K562 (cell line): ENCODE data around the gene GUCA2B. TPM values are rescaled to one million over a fixed set of nuclear protein-coding genes. Genes with fewer than 3 reads are reported as not detected.

Experiments used
- ATAC-seq: fragments of 200-7000 bp; cut with Tn5 transposase; 3 replicates; pipeline ENCODE4 v1.9.1; 2020; ENCODE audit warnings: moderate library complexity
- BruUV-seq: library from RNA; stranded (reverse); fragments of 400-500 nt; replicated peaks from 2 replicates; lab custom pipeline; 2021; lab: Mats Ljungman, UMichigan
- CTCF ChIA-PET: fragments of 300-600 bp; formaldehyde crosslinking; extraction: SDS; loops from one replicate; lab custom pipeline; 2021; ENCODE audit warnings: low intra/inter-chr PET ratio; lab: Yijun Ruan, JAX
- POLR2A ChIA-PET: fragments of 300-600, 350-650 bp; sonication (Branson Sonifier 250); formaldehyde crosslinking; extraction: SDS; loops from one replicate; lab custom pipeline; 2021; ENCODE audit warnings: antibody characterized with exemption, inconsistent platforms; lab: Yijun Ruan, JAX
- DNase-seq, 4 experiments: peaks; one replicate each; pipeline versions ENCODE4 v3.0.0 to v3.0.0-alpha.2; 2011 to 2018; ENCODE audit warnings: low spot score in 3 of 4, mixed read lengths in 3 of 4; ENCODE audit errors: extremely low read depth in 1 of 4
- FAIRE-seq: peaks from 2 replicates; lab custom pipeline; 2011; peaks lifted over from hg19 to GRCh38; lab: Jason Lieb, UNC
- H2AFZ ChIP-seq: 2 replicates; pipeline ENCODE4 v1.6.0; 2011; ENCODE audit warnings: low read depth, low read length, control low read depth, inconsistent platforms
- H3K27ac ChIP-seq: fragments of 200-600 bp; 3 replicates; pipeline ENCODE4 v1.8.0; 2011; ENCODE audit warnings: low read depth, mild to moderate bottlenecking, control low read depth, inconsistent platforms, low read length, moderate library complexity, mixed read lengths; ENCODE audit errors: extremely low read depth
- H3K27me3 ChIP-seq, 2 experiments: fragments of 300-600 bp in 1 of 2; 2 replicates in 1 of 2; 3 replicates in 1 of 2; pipeline versions ENCODE4 v1.6.0 to v1.8.0; 2011; ENCODE audit warnings: inconsistent platforms in 2 of 2, low read length in 2 of 2, mild to moderate bottlenecking in 1 of 2, mixed read lengths in 1 of 2, moderate library complexity in 1 of 2; ENCODE audit not compliant: control insufficient read depth in 2 of 2, insufficient read depth in 2 of 2
- H3K36me3 ChIP-seq: fragments of 300-600 bp; 3 replicates; pipeline ENCODE4 v1.8.0; 2011; ENCODE audit warnings: mild to moderate bottlenecking, low read length, inconsistent platforms; ENCODE audit not compliant: control insufficient read depth, insufficient read depth
- H3K4me1 ChIP-seq, 2 experiments: fragments of 200-600 bp in 1 of 2; replicated peaks in 1 of 2; 2 replicates in 1 of 2; 3 replicates in 1 of 2; pipeline versions ENCODE4 v1.5.1 to v1.8.0; 2011; ENCODE audit warnings: inconsistent platforms in 2 of 2, low read length in 2 of 2, mild to moderate bottlenecking in 1 of 2, mixed read lengths in 1 of 2, moderate library complexity in 1 of 2; ENCODE audit not compliant: control insufficient read depth in 2 of 2, insufficient read depth in 2 of 2
- H3K4me2 ChIP-seq: 2 replicates; pipeline ENCODE4 v1.6.1; 2011; ENCODE audit warnings: low read length, control low read depth, inconsistent platforms, mixed read lengths; ENCODE audit not compliant: insufficient read depth
- H3K4me3 ChIP-seq: fragments of 200-600 bp; sonication (generic), shearing (Covaris generic); 2 replicates; pipeline ENCODE4 v1.5.1; 2016; ENCODE audit warnings: control low read depth, inconsistent platforms
- H3K79me2 ChIP-seq: fragments of 200-600 bp; 3 replicates; pipeline ENCODE4 v1.8.0; 2011; ENCODE audit warnings: low read length, inconsistent platforms; ENCODE audit not compliant: control insufficient read depth, insufficient read depth
- H3K9ac ChIP-seq, 2 experiments: 2 replicates each; pipeline versions ENCODE4 v1.6.0 to v1.6.1; 2011; ENCODE audit warnings: low read depth in 2 of 2, low read length in 2 of 2, control low read depth in 1 of 2, inconsistent platforms in 1 of 2, mild to moderate bottlenecking in 1 of 2, mixed read lengths in 1 of 2; ENCODE audit not compliant: insufficient read depth in 1 of 2
- H3K9me1 ChIP-seq: one replicate; pipeline ENCODE4 v1.6.0; 2011; ENCODE audit warnings: inconsistent platforms, mild to moderate bottlenecking, low read length, moderate library complexity; ENCODE audit not compliant: control insufficient read depth, insufficient read depth
- H3K9me3 ChIP-seq: replicated peaks from 2 replicates; pipeline ENCODE4 v1.5.1; 2011; ENCODE audit warnings: low read depth, low read length, inconsistent platforms; ENCODE audit not compliant: control insufficient read depth, insufficient read depth
- H4K20me1 ChIP-seq: replicated peaks from 2 replicates; pipeline ENCODE4 v1.6.1; 2011; ENCODE audit warnings: low read length, inconsistent platforms, mixed read lengths; ENCODE audit not compliant: control insufficient read depth, insufficient read depth
- CEBPB ChIP-seq: fragments of 450-650 bp; IDR thresholded peaks from 2 replicates; pipeline ENCODE4 v1.6.1; 2016; ENCODE audit warnings: missing genetic modification characterization, missing compliant biosample characterization
- CEBPG ChIP-seq, 3 experiments: fragments of 200-800 bp in 1 of 3; sonication (Bioruptor generic) in 1 of 3; sonication (generic) in 1 of 3; formaldehyde crosslinking in 1 of 3; IDR thresholded peaks in 2 of 3; conservative IDR thresholded peaks in 1 of 3; 2 replicates each; pipeline versions ENCODE4 v1.6.1 to v1.8.0; 2016 to 2022; ENCODE audit warnings: missing compliant biosample characterization in 2 of 3, missing genetic modification characterization in 2 of 3, mild to moderate bottlenecking in 1 of 3, missing genetic modification reagents in 1 of 3
- MAFF ChIP-seq: IDR thresholded peaks from 2 replicates; pipeline ENCODE4 v1.6.1; 2012; ENCODE audit warnings: low read length, improper control_type of control experiment
- MCM3 ChIP-seq: fragments of 450-650 bp; IDR thresholded peaks from 2 replicates; pipeline ENCODE4 v1.6.1; 2016
- NFIC ChIP-seq: fragments of 450-650 bp; IDR thresholded peaks from 2 replicates; pipeline ENCODE4 v1.6.1; 2017; ENCODE audit warnings: mild to moderate bottlenecking, inconsistent platforms
- RCOR1 ChIP-seq, 2 experiments: IDR thresholded peaks; 2 replicates each; pipeline ENCODE4 v1.6.1; 2012; ENCODE audit warnings: low read depth in 2 of 2, low read length in 2 of 2, borderline replicate concordance in 1 of 2, improper control_type of control experiment in 1 of 2
- SIN3A ChIP-seq, 2 experiments: fragments of 150-350 bp in 1 of 2; IDR thresholded peaks; 2 replicates each; pipeline ENCODE4 v1.6.1; 2011 to 2016; ENCODE audit warnings: borderline replicate concordance in 2 of 2, low read depth in 2 of 2, low read length in 2 of 2, mild to moderate bottlenecking in 2 of 2, moderate library complexity in 2 of 2; ENCODE audit not compliant: control insufficient read depth in 1 of 2
- SMAD4 ChIP-seq: fragments of 250-450 bp; sonication (Bioruptor Pico); conservative IDR thresholded peaks from 2 replicates; pipeline ENCODE4 v1.8.0; 2021; ENCODE audit warnings: inconsistent platforms, mild to moderate bottlenecking, moderate library complexity
- SNIP1 ChIP-seq: fragments of 450-650 bp; IDR thresholded peaks from 2 replicates; pipeline ENCODE4 v1.7.1; 2017; ENCODE audit warnings: low read depth, mild to moderate bottlenecking
- U2AF1 ChIP-seq: fragments of 200-400 bp; formaldehyde crosslinking; optimal IDR thresholded peaks from 2 replicates; pipeline ENCODE3; 2017; ENCODE audit warnings: mild to moderate bottlenecking, low read depth, low read length, moderate library complexity
- YY1 ChIP-seq, 3 experiments: IDR thresholded peaks; 2 replicates each; pipeline ENCODE4 v1.6.1; 2011; ENCODE audit warnings: low read length in 2 of 3, mild to moderate bottlenecking in 2 of 3, moderate library complexity in 2 of 3, borderline replicate concordance in 1 of 3, control low read depth in 1 of 3, low read depth in 1 of 3; ENCODE audit not compliant: insufficient read depth in 3 of 3, insufficient replicate concordance in 2 of 3, control insufficient read depth in 1 of 3, insufficient read length in 1 of 3; ENCODE audit errors: extremely low read depth in 1 of 3
- ZNF436 ChIP-seq: fragments of 250-450, 450-650 bp; sonication (Bioruptor Pico); formaldehyde crosslinking; IDR thresholded peaks from 2 replicates; pipeline ENCODE4 v1.7.0; 2020; ENCODE audit warnings: mild to moderate bottlenecking
- ZNF75A ChIP-seq: fragments of 450-650 bp; formaldehyde crosslinking; IDR thresholded peaks from 2 replicates; pipeline ENCODE4 v1.4.0; 2020; ENCODE audit warnings: mild to moderate bottlenecking
- WGBS: fragments of 100-300 bp; shearing (Covaris generic); methylation state at CpG from one replicate; pipeline ENCODE4 v1.1.6; 2016; ENCODE audit warnings: low coverage, mixed read lengths; ENCODE audit not compliant: insufficient coverage; ENCODE audit errors: missing lambda C conversion rate; 5-methylcytosine and 5-hydroxymethylcytosine counted together
- in situ Hi-C: fragments of 300-500 bp; cut with MboI; formaldehyde crosslinking; loops from 4 replicates; pipeline ENCODE4 v1.15.0; 2018; ENCODE audit warnings: inconsistent platforms, mixed read lengths
- intact Hi-C: fragments of 100-400 bp; cut with micrococcal nuclease; formaldehyde crosslinking; loops from 2 replicates; pipeline ENCODE4 v1.14.2; 2022
- polyA plus RNA-seq, 8 experiments: library from polyadenylated mRNA; depleted of rRNA in 4 of 8; stranded (reverse) in 5 of 8; unstranded in 3 of 8; fragments of >200 nt; fragmentation: Nextera tagmentation in 2 of 8; fragmentation: Illumina TruSeq in 1 of 8; extraction: Ambion mirVana in 2 of 8; extraction: Trizol in 1 of 8; gene quantifications; 2 replicates each; pipeline versions ENCODE4 v1.2.1 to v1.2.3, GENCODE V29; 2011 to 2014; ENCODE audit warnings: inconsistent platforms in 1 of 8, missing spikeins in 1 of 8
- total RNA-seq, 7 experiments: library from RNA; depleted of rRNA in 6 of 7; stranded (reverse); fragments of >200 nt in 6 of 7; fragmentation: Illumina TruSeq in 2 of 7; extraction: Trizol in 2 of 7; gene quantifications; 2 replicates each; pipeline versions ENCODE4 v1.2.1 to v1.2.3, GENCODE V29; 2011 to 2021; ENCODE audit warnings: low replicate concordance in 1 of 7
- TF ChIP-seq, protein P1 (sequence below): fragments of 450-650 bp; IDR thresholded peaks from 2 replicates; pipeline ENCODE4 v1.6.1; 2018; ENCODE audit not compliant: partially characterized antibody

Gene GUCA2B
- total and polyA plus RNA-seq, 9 of the 15 experiments (the other 6 are each of a cell fraction or from before 2014, with no cell fraction given): not detected

DNA sequence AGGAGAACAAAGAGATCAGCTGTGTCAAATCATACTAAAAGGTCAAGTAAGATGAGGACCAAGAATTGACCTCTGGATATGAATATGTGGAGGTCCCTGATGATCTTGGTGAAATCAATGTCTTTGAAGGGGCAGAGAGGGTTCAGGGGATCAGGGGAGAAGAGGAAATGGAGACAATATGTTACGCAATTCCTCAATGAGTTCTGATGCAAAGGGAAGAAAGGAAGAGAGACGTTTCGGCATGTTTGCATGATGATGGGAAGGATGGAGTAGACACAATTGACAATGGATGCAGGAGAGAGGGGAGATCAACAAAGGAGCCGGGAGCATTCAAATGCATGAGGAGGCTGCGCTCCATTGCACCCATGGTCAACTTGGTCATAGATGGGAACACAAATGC, 36.0 kb upstream of the GUCA2B start:
- ChIA-PET POLR2A (interaction anchor here (1.0 to 2.7 kb wide), 2 partner anchors 11 to 14 kb away, joined by 3 to 9 read pairs; no protein-coding TSS in a partner anchor), CTCF (no interaction called here)

DNA sequence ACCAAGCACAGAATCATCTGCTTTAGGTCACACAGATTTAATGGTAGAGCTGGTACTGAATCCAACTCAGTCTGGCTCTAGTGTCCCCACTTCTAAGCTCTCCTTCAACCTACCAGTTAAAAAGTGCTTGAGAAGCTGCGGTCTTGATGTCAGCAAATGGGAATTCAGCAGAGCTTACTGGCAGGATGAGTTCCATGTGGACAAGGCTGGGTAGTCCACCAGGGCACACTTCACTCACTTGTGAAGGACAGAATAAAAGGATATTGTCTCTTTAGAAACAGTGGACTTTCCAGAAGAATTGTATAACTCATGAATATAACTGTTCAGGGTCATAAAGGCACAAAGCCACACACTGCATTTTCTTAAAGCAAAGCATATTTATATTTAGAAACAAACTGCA, 35.1 kb upstream of the GUCA2B start:
- Histone ChIP-seq H4K20me1 (no peaks in the 10 kb centered on the region), H3K27ac (no peak overlapping the region), H3K9ac (no peak overlapping the region), H3K9me1 (no peaks in the 10 kb centered on the region), H2AFZ (no peak overlapping the region), H3K4me1 (no peaks in the 10 kb centered on the region), H3K79me2 (no peaks in the 10 kb centered on the region), H3K27me3 (peaks cover 7 to 14% of the 10 kb centered on the region in 2 experiments; a peak in 3 of 5 replicates), H3K4me2 (no peak overlapping the region), H3K36me3 (no peaks in the 10 kb centered on the region), H3K4me3 (no peak overlapping the region), H3K9me3 (no peaks in the 10 kb centered on the region)
- no TSS peak for BruUV-seq
- WGBS: 0% methylated on average over 1 of the region's 1 CpG
- no peak for ATAC-seq
- in situ Hi-C loops (no loop called here), intact Hi-C loops (no loop called here)
- CTCF ChIA-PET: no interaction called here
- POLR2A ChIA-PET: interaction anchor here (0.7 to 2.7 kb wide), 3 partner anchors 10 to 20 kb away, joined by 3 to 9 read pairs (median 3); no protein-coding TSS in a partner anchor
- no peak for DNase-seq
- FAIRE-seq: no peak
- no peak for TF ChIP-seq SMAD4
- TF ChIP-seq ZNF436 (CRISPR knock-in tag): no peak
- TF ChIP-seq MCM3: no peak
- TF ChIP-seq SNIP1: no peak
- TF ChIP-seq MAFF: no peak
- no peak for TF ChIP-seq NFIC
- no peak for TF ChIP-seq RCOR1 (IDR thresholded peaks at IDR 0.05; ENCODE audit: borderline replicate concordance in 1 of 2, low read depth in 2 of 2, low read length in 2 of 2)
- TF ChIP-seq SIN3A (IDR thresholded peaks at IDR 0.05; ENCODE audit: borderline replicate concordance in 2 of 2, control insufficient read depth in 1 of 2, low read depth in 2 of 2, low read length in 2 of 2): no peak
- TF ChIP-seq ZNF75A (CRISPR knock-in tag): no peak
- TF ChIP-seq, protein P1, sequence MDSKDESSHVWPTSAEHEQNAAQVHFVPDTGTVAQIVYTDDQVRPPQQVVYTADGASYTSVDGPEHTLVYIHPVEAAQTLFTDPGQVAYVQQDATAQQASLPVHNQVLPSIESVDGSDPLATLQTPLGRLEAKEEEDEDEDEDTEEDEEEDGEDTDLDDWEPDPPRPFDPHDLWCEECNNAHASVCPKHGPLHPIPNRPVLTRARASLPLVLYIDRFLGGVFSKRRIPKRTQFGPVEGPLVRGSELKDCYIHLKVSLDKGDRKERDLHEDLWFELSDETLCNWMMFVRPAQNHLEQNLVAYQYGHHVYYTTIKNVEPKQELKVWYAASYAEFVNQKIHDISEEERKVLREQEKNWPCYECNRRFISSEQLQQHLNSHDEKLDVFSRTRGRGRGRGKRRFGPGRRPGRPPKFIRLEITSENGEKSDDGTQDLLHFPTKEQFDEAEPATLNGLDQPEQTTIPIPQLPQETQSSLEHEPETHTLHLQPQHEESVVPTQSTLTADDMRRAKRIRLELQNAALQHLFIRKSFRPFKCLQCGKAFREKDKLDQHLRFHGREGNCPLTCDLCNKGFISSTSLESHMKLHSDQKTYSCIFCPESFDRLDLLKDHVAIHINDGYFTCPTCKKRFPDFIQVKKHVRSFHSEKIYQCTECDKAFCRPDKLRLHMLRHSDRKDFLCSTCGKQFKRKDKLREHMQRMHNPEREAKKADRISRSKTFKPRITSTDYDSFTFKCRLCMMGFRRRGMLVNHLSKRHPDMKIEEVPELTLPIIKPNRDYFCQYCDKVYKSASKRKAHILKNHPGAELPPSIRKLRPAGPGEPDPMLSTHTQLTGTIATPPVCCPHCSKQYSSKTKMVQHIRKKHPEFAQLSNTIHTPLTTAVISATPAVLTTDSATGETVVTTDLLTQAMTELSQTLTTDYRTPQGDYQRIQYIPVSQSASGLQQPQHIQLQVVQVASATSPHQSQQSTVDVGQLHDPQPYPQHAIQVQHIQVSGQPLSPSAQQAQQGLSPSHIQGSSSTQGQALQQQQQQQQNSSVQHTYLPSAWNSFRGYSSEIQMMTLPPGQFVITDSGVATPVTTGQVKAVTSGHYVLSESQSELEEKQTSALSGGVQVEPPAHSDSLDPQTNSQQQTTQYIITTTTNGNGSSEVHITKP: no peak
- no peak for TF ChIP-seq YY1 (IDR thresholded peaks at IDR 0.05; ENCODE audit: borderline replicate concordance in 1 of 3, control insufficient read depth in 1 of 3, extremely low read depth in 1 of 3, insufficient read depth in 3 of 3, insufficient read length in 1 of 3, insufficient replicate concordance in 2 of 3, low read depth in 1 of 3, low read length in 2 of 3)

More for the DNA sequence above, 36.0 kb upstream of the GUCA2B start:
- Histone ChIP-seq H3K27me3 (peaks cover 7 to 19% of the 10 kb centered on the region in 2 experiments; a peak in 3 of 5 replicates), H3K4me3 (no peak overlapping the region), H3K4me2 (no peak overlapping the region), H2AFZ (no peak overlapping the region), H3K9me3 (no peaks in the 10 kb centered on the region), H3K4me1 (no peaks in the 10 kb centered on the region), H3K9me1 (no peaks in the 10 kb centered on the region), H3K27ac (no peak overlapping the region), H3K79me2 (no peaks in the 10 kb centered on the region), H3K36me3 (no peaks in the 10 kb centered on the region), H4K20me1 (no peaks in the 10 kb centered on the region), H3K9ac (no peak overlapping the region)
- FAIRE-seq (no peak), DNase-seq (no peak), ATAC-seq (no peak)
- in situ Hi-C loops (no loop called here), intact Hi-C loops (no loop called here)
- no TSS peak for BruUV-seq
- TF ChIP-seq U2AF1 (no peak), CEBPG (CRISPR knock-in tag; IDR thresholded peaks at IDR 0.05) (no peak), CEBPG (tag; conservative IDR thresholded peaks at IDR 0.05 in 1 of 2, IDR thresholded peaks at IDR 0.05 in 1 of 2) (peak; percentile 73 to 78), CEBPB (peak; percentile 71)
- 3% methylated on average over 5 of the region's 5 CpGs for WGBS
